Measurements from ENCODE around the gene AOAH. TPM values are rescaled to one million over a fixed set of nuclear protein-coding genes. Genes with fewer than 3 reads are reported as not detected.

The AOAH gene
- total and polyA plus RNA-seq, 7 donors: 3.8 to 61.3 (median 16.2) TPM

- WGBS, 2 donors: 92 to 93% methylated on average over 4 of the region's 4 CpGs
- Histone ChIP-seq H3K4me3 (no peak overlapping the region), H3K4me1 (no peaks in the 10 kb centered on the region), H3K9me3 (no peaks in the 10 kb centered on the region), H3K27me3 (no peaks in the 10 kb centered on the region), H3K36me3 (no peaks in the 10 kb centered on the region), H3K27ac (no peak overlapping the region)
- TF ChIP-seq CTCF (IDR thresholded peaks at IDR 0.05) (no peak), EP300 (IDR thresholded peaks at IDR 0.05) (no peak), POLR2AphosphoS5 (IDR thresholded peaks at IDR 0.05) (no peak), POLR2A (IDR thresholded peaks at IDR 0.05) (no peak)
- DNase-seq: no peak
- intact Hi-C loops (cut with DNase I): no loop called here
Observed at GRCh38 chr7:36683695-36684357, 40.5 kb downstream of the AOAH start.

- Histone ChIP-seq H3K27ac (no peak overlapping the region), H3K36me3 (no peaks in the 10 kb centered on the region), H3K9me3 (no peaks in the 10 kb centered on the region), H3K27me3 (no peaks in the 10 kb centered on the region), H3K4me1 (no peaks in the 10 kb centered on the region), H3K4me3 (no peak overlapping the region)
- no peak for TF ChIP-seq POLR2AphosphoS5 (IDR thresholded peaks at IDR 0.05)
- no peak for TF ChIP-seq CTCF (IDR thresholded peaks at IDR 0.05)
- intact Hi-C loops (cut with DNase I): no loop called here
- WGBS, 2 donors: 90 to 91% methylated on average over 1 of the region's 1 CpG
- no peak for DNase-seq
Observed at GRCh38 chr7:36683111-36683510, 41.2 kb downstream of the AOAH start.

GRCh38 chr7:36682102-36682501 lies 42.2 kb downstream of the AOAH start:
- DNase-seq: no peak
- Histone ChIP-seq H3K36me3 (no peaks in the 10 kb centered on the region), H3K4me3 (no peak overlapping the region), H3K9me3 (no peaks in the 10 kb centered on the region), H3K27ac (no peak overlapping the region), H3K27me3 (no peaks in the 10 kb centered on the region), H3K4me1 (no peaks in the 10 kb centered on the region)
- WGBS, 2 donors: 83 to 86% methylated on average over 2 of the region's 2 CpGs
- no peak for TF ChIP-seq CTCF (IDR thresholded peaks at IDR 0.05)
- no peak for TF ChIP-seq POLR2A (IDR thresholded peaks at IDR 0.05)
- TF ChIP-seq EP300 (IDR thresholded peaks at IDR 0.05): no peak
- no peak for TF ChIP-seq POLR2AphosphoS5 (IDR thresholded peaks at IDR 0.05)
- intact Hi-C loops (cut with DNase I): no loop called here

- H3K4me3 ChIP-seq: no peak overlapping the region
- 70 to 92% methylated on average over 2 of the region's 2 CpGs for WGBS, 2 donors
- intact Hi-C loops (cut with DNase I): no loop called here
- peaks cover 0 to 2% (median 0%) of the 10 kb centered on the region in 3 donors for H3K27me3 ChIP-seq
- TF ChIP-seq POLR2A (IDR thresholded peaks at IDR 0.05) (no peak), CTCF (IDR thresholded peaks at IDR 0.05) (no peak), EP300 (IDR thresholded peaks at IDR 0.05) (no peak), POLR2AphosphoS5 (IDR thresholded peaks at IDR 0.05) (no peak)
- no peak overlapping the region for H3K27ac ChIP-seq
- no peaks in the 10 kb centered on the region for H3K36me3 ChIP-seq
- DNase-seq: no peak
- no peaks in the 10 kb centered on the region for H3K4me1 ChIP-seq
- H3K9me3 ChIP-seq: no peaks in the 10 kb centered on the region
Observed at GRCh38 chr7:36677769-36678437, 46.4 kb downstream of the AOAH start.

All from sigmoid colon (tissue), 7 donors.